GM12874 (cell line): ENCODE data around the gene FLCN.

Experiments used
- CTCF ChIP-seq: IDR thresholded peaks from 2 replicates; pipeline ENCODE4 v1.5.1; 2011; ENCODE audit warnings: low read depth, mild to moderate bottlenecking, control low read depth, low read length, moderate library complexity; ENCODE audit not compliant: insufficient read depth

FLCN gene

GRCh38 chr17:17264430-17264829 lies 27.5 kb upstream of the FLCN start:
- TF ChIP-seq CTCF: no peak

GRCh38 chr17:17258998-17259397 lies 22.0 kb upstream of the FLCN start:
- TF ChIP-seq CTCF: no peak

- no peak for TF ChIP-seq CTCF
Measured at GRCh38 chr17:17258011-17258410, 21.0 kb upstream of the FLCN start.

GRCh38 chr17:17256316-17256715 lies 19.3 kb upstream of the FLCN start:
- TF ChIP-seq CTCF: no peak

GRCh38 chr17:17254036-17254435 lies 17.1 kb upstream of the FLCN start:
- TF ChIP-seq CTCF: no peak

GRCh38 chr17:17253406-17253805 lies 16.4 kb upstream of the FLCN start:
- no peak for TF ChIP-seq CTCF

- TF ChIP-seq CTCF: no peak
Measured at GRCh38 chr17:17252149-17252661, 15.2 kb upstream of the FLCN start.

- no peak for TF ChIP-seq CTCF
Measured at GRCh38 chr17:17246879-17247278, 9.9 kb upstream of the FLCN start.
